ENCODE results near the gene RANBP2. TPM values are rescaled to one million over a fixed set of nuclear protein-coding genes. Genes with fewer than 3 reads are reported as not detected.
A peak's percentile ranks its signal among the peaks of the same experiment; 100 is the strongest.
"Not testable (repeated sequence)": the region's sequence is repeated elsewhere in the genome, so short reads cannot be mapped to it uniquely, and the experiment has no call there.

Gene RANBP2
- 10 to 100 TPM; 45.4 to 78.2 (median 64.3) TPM for polyA plus RNA-seq (ENCODE audit: insufficient read length in 4 of 4)

- peak; percentile 91 to 94 (median 92) for DNase-seq (ENCODE audit: low read depth in 4 of 4, low spot score in 3 of 4)
Measured at GRCh38 chr2:108719149-108720044, at the start of gene RANBP2. Gene RANBP2 (plus strand): TSS chr2:108719482. CDS start chr2:108719607, 125 bp downstream.

DNA sequence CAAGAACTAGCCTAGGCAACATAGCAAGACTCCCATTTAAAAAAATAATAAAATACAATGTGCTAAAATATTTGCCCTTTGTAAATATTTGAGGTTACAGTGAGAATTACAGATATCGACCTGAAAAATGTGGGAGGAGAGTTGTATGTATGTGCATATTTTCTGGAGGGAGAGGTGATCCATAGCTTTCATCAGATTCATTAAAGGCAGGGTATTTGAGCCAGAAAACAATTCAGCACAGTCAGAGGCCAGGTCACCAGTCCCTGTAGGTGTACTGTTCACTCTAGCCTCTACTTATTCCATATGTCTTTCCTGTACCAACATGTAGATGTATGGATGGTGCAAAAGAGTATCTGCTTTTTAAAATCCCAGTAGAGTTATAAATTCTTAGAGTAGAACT, 49.0 kb upstream of the RANBP2 start:
- not testable (repeated sequence) for DNase-seq (ENCODE audit: low read depth in 4 of 4, low spot score in 3 of 4)

- not testable (repeated sequence) for DNase-seq (ENCODE audit: low read depth in 4 of 4, low spot score in 3 of 4)
Measured at GRCh38 chr2:108672200-108672805, 47.0 kb upstream of the RANBP2 start.

DNA sequence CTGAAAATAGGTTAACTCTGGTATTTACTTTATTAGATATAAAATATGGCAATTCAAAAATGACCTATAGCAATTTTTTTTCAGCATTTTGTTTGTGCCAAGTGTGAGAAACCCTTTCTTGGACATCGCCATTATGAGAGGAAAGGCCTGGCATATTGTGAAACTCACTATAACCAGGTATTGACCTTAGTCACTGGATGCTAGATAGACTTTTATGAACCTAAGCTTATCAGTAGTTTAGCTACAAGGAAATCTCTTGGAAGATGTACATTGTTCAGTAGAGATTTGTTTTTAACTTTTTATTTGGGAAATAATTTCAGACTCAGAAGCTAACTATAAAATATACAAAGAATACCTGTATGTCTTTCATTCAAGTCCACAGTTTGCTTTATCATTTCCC, 42.8 kb upstream of the RANBP2 start:
- DNase-seq (ENCODE audit: low read depth in 4 of 4, low spot score in 3 of 4) = not testable (repeated sequence)

DNA sequence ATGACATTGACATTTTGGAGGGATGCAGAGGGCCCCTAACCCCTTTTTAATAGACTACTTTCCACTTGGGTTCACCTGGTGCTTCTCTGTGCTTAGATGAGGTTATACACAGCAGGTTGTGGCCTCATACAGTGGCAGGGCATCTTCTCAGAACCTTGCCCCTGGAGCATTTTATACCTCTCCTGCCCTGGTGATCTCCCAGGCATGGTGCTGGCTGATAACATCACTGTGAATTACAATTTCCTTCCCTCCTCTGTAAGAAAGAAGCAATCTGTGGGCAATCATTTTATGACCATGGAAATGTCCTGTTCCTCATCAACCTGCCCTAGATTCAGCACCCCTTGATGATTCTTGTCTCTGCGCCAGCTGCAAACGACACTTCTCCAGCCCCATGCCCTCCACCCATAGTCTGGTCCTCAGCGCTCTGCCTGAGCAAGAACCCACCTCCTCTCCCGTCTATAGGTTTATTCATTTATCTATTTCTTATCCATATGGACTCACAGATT, 42.0 kb upstream of the RANBP2 start:
- not testable (repeated sequence) for DNase-seq (ENCODE audit: low read depth in 4 of 4, low spot score in 3 of 4)

GRCh38 chr2:108678198-108678651, 41.1 kb upstream of the RANBP2 start:
- DNase-seq (ENCODE audit: low read depth in 4 of 4, low spot score in 3 of 4) = peak in 1 of 4 donors; percentile 5

GRCh38 chr2:108680805-108681204, 38.5 kb upstream of the RANBP2 start:
- not testable (repeated sequence) for DNase-seq (ENCODE audit: low read depth in 4 of 4, low spot score in 3 of 4)

DNA sequence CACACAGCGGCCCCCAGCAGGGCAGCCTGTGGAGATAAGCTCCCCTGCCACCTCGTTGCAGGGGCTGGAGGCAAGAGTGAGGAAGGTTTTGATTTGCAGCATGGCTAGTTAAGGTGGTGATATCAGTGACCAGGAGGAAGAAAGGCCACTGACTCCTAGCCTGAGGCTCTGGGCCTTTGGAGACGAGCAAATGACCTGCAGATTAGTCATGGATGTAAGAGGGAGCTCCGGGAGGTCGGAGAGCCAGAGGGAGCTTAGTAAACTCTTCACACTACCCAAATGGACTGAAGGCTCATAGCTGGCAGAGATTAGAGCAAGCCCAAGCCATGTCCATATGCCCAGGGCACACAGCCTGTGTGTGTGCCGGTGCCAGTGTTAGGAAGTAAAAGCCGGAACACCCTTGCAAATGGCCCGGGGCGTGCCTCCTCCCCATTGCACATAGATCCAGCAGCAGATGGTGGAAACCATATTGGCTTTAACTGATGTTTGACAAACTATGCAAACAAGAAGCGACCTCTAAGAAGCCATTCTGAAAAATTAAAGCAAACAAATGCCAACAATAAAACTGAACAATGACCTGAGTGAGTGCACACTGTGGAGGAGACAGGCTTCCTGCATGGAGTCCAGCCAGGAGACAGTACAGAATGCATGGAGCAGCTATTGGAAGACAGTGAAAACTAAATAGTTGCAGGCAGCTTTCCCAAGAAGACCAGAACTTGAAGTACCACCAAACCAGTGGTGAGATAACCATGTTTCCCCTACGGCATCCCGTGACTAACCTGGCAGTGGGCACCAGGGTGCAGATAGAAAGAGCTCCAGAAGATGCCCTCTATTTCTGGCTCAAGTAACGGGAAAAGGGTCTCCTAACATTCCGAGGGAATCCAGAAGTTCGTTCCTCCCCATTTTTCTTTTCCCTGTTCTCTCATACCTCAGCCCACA, 30.2 kb upstream of the RANBP2 start:
- DNase-seq (ENCODE audit: low read depth in 4 of 4, low spot score in 3 of 4) = not testable (repeated sequence)

- not testable (repeated sequence) for DNase-seq (ENCODE audit: low read depth in 4 of 4, low spot score in 3 of 4)
Measured at GRCh38 chr2:108690001-108690400, 29.3 kb upstream of the RANBP2 start.

DNA sequence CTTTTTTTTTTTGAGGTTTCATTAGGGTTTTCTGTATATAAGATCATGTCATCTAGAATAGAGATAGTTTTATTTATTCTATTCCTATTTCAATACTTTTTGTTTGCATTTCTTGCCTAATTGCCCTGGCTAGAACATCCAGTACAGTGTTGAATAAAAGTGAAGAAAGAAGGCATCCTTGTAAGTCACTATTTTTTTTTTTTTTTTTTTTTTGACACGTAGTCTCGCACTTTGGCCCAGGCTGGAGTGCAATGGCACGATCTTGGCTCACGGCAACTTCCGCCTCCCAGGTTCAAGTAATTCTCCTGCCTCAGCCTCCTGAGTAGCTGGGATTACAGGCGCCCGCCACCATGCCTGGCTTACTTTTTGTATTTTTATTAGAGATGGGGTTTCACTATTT, 27.8 kb upstream of the RANBP2 start:
- DNase-seq (ENCODE audit: low read depth in 4 of 4, low spot score in 3 of 4) = no peak

GRCh38 chr2:108701208-108701607, 18.1 kb upstream of the RANBP2 start:
- DNase-seq (ENCODE audit: low read depth in 4 of 4, low spot score in 3 of 4) = no peak

- DNase-seq (ENCODE audit: low read depth in 4 of 4, low spot score in 3 of 4) = no peak
Measured at GRCh38 chr2:108701806-108702205, 17.5 kb upstream of the RANBP2 start.

GRCh38 chr2:108704871-108705270, 14.4 kb upstream of the RANBP2 start:
- no peak for DNase-seq (ENCODE audit: low read depth in 4 of 4, low spot score in 3 of 4)

GRCh38 chr2:108707300-108707699, 12.0 kb upstream of the RANBP2 start:
- DNase-seq (ENCODE audit: low read depth in 4 of 4, low spot score in 3 of 4) = no peak

DNA sequence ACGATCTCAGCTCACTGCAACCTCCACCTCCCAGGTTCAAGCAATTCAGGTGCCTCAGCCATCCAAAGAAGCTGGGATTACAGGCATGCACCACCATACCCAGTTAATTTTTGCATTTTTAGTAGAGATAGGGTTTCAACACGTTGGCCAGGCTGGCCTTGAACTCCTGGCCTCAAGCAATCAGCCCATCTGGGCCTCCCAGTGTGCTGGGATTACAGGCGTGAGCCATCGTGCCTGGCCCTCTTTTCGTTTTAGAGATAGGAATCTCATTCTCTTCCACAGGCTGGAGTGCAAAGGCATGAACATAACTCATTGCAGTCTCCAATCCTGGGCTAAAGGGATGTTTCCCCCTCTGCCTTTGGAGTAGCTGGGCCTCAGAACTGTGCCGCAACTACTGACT, 2.3 kb upstream of the RANBP2 start:
- not testable (repeated sequence) for DNase-seq (ENCODE audit: low read depth in 4 of 4, low spot score in 3 of 4)

DNA sequence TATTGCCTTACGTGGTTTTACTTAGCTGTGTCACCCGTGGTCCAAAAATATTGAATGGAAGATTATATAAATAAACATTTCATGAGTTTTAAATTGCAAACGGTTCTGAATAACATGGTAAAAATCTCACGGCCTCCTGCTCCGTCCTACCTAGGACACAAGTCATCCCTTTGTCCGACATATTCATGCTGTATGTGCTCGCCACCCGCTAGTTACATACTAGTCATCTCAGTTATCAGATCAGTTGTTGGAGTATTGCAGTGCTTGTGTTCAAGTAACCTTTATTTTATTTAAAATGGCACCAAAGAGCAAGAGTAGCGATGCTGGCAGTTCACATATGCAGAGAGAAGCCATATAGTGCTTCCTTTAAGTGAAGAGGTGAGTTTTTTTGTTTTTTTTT, 6.8 kb downstream of the RANBP2 start:
- DNase-seq (ENCODE audit: low read depth in 4 of 4, low spot score in 3 of 4) = not testable (repeated sequence)

DNA sequence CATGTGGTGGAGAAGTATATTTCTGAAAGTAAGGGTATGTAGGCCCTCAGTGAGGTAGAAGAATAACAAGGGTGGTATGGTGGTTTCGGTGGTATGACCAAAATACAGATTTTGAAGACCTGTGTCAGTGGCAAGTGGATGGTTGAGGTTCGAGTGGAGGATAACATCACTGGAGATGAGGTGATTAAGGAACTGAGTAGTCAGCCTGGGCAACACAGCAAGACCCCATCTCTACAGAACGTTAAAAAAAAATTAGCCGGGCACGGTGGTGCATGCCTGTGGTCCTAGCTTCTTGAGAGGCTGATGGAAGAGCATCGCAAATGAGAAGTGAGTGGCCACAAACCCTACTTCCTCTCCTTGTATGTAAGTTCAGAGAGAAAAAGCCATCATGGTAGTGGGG, 15.4 kb downstream of the RANBP2 start:
- not testable (repeated sequence) for DNase-seq (ENCODE audit: low read depth in 4 of 4, low spot score in 3 of 4)

DNA sequence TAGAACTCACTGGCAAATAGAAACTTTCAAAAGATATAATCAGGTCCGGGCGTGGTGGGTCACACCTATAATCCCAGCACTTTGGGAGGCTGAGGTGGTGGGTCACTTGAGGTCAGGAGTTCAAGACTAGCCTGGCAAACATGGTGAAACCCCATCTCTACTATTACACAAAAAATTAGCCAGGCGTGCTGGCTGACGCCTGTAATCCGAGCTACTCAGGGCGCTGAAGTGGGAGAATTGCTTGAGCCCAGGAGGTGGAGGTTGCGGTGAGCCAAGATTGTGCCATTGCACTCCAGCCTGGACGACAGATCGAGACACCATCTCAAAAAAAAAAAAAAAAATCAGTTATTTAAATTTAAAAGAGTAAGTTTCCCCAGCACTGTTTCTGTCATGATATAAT, 38.7 kb downstream of the RANBP2 start:
- not testable (repeated sequence) for DNase-seq (ENCODE audit: low read depth in 4 of 4, low spot score in 3 of 4)

GRCh38 chr2:108762618-108763017, 43.3 kb downstream of the RANBP2 start:
- not testable (repeated sequence) for DNase-seq (ENCODE audit: low read depth in 4 of 4, low spot score in 3 of 4)

GRCh38 chr2:108766671-108767070, 47.4 kb downstream of the RANBP2 start:
- DNase-seq (ENCODE audit: low read depth in 4 of 4, low spot score in 3 of 4) = not testable (repeated sequence)
